Activated CD4-positive, alpha-beta T cell treated with anti-CD3 and anti-CD28 coated beads, Interleukin-2, amount 50 U/mL, for 16 hours (primary cell): ENCODE data around the gene CFAP20DC.
"Not testable (repeated sequence)": the region's sequence is repeated elsewhere in the genome, so short reads cannot be mapped to it uniquely, and the experiment has no call there.

Source experiments
- DNase-seq: peaks from one replicate; pipeline ENCODE4 v3.0.0-alpha.2; 2020

CFAP20DC gene

GRCh38 chr3:59016930-59017616 lies 32.8 kb downstream of the CFAP20DC start:
- DNase-seq = no peak

GRCh38 chr3:59013611-59014010 lies 36.2 kb downstream of the CFAP20DC start:
- no peak for DNase-seq

GRCh38 chr3:59006634-59007517 lies 42.9 kb downstream of the CFAP20DC start:
- no peak for DNase-seq

DNA sequence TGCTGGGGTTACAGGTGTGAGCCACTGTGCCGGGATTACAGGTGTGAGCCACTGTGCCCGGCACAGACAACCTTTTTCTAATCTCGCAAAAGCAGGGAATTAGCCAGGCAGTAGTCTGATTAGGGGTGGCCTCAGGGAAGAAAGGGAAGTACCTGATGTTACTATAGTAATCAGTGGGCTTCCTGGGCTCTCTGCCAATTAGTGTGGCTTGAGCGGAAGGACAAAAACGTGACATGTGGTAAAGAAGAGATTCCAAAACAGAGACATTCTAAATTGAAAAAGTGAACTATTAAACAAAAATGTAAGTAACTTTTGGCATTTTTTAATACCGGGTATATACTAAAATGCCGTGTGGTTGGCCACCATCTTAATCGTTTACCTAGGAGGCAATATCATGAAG lies 48.1 kb downstream of the CFAP20DC start:
- DNase-seq = no peak

GRCh38 chr3:58999774-59000160 lies 50.1 kb downstream of the CFAP20DC start:
- DNase-seq = no peak

DNA sequence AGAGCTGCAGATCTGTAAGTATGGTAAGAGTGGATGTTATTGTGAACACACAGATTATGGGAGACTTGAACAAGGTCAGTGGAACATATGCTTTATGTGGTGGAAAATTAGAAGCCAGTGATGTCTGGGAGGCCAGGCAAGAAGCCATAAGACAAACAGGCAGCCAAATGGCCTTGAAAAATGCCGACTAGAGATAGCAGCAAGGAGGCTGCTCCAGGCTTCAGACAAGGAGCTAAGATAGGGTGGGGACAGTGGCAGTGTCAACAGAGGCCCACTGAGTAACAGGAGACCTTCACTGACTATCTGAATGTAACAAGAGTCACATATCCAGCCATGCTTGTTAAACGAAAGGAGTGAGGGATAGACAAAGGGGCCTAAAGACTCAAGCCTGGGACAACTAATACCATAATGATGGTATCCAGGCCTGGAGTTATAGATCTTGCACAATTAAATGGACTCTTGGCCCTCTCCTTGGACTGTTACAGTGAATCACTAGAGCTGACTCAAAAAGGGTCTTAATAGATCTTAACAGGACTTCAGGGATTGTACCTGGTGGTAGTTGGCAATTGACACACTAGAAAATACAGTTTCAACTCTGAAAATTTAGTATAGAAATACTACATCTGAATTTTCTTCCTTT lies 50.6 kb downstream of the CFAP20DC start:
- DNase-seq = no peak

- peak; percentile 69 for DNase-seq
Observed at GRCh38 chr3:58998476-58999117, 51.2 kb downstream of the CFAP20DC start.

DNA sequence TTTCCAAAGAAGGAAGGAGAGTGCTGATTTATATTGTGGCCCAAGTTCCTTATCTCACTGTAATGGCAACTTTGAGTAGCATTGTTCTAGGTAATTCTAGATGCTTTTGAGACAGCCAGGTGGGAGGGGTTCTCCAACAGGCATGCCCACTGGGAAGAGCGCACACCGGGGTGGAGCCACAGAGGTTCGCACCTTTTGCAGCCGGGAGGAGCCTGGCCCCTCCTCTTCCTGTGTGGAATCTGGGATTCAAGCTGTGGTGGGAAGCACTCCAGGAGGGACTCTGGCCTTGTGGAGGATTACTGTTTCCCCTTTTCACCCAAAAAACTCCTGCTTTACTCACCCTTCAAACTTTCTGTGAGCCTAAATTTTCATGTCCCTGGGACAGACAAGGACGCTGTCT lies 53.1 kb downstream of the CFAP20DC start:
- DNase-seq = no peak

DNA sequence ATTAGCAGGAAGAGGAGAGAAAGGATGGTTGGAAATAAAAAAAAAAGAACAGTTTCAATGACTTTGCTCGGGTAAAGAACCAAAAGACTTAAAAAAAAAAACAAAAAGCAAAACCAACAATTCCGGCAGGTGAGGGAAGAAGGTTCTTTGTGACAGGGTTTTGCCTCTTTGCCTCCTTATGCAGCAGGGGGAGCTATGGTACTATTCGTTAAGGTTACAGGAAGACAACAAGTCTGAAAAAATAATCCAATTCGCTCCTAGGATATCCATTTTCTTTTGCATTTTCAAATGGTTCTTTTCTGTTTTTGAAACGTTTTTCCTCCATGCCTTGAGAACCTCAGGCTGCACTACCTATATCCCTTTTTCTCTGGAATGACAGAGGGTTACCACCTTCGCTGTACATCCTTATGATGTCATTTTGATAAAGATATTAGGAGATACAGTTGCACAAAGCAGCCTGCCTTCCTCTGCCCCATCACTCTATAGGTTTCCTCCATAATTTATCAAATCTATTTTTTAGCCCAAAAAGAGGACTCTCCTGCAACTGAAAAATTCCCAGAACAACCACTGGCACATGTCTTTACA lies 55.0 kb downstream of the CFAP20DC start:
- DNase-seq = peak; percentile 67

- DNase-seq = no peak
Observed at GRCh38 chr3:58993547-58993946, 56.3 kb downstream of the CFAP20DC start.

DNA sequence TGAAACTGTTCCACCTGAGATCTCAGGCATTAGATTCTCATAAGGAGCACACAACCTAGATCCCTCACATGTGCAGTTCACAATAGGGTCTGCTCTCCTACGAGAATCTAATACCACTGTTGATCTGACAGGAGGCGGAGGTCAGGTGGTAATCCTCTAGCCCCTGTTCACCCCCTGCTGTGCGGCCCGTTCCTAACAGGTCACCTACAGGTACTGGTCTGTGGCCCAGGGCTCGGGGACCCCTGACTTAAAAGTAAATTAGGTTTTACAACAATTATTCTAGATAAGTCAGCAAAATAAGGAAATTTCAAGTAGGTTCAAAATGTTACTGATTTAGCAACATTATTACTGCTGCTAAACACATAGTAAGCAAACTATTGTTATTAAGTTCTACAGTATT lies 58.2 kb downstream of the CFAP20DC start:
- no peak for DNase-seq

- DNase-seq = no peak
Observed at GRCh38 chr3:58991026-58991425, 58.8 kb downstream of the CFAP20DC start.

- no peak for DNase-seq
Observed at GRCh38 chr3:58989955-58990354, 59.9 kb downstream of the CFAP20DC start.

GRCh38 chr3:58989163-58989562 lies 60.7 kb downstream of the CFAP20DC start:
- no peak for DNase-seq

DNA sequence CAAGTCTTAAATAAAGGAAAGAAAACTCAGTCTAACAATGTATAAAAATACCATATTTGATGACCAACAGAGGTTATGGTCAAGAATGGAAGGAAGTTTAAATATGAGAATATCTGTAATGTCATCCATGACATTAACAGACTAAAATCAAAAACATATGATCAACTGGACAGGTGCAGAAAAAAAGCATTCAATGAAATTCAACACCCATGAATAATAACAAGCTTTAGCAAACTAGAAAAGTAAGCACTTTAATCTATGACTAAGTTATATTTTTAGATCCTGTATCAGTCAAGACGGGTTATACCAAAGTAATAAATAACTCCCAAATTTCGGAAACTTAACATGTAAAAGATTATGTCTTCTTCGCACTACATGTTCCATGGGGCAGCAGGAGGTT lies 61.8 kb downstream of the CFAP20DC start:
- no peak for DNase-seq

- DNase-seq = no peak
Observed at GRCh38 chr3:58986654-58987053, 63.2 kb downstream of the CFAP20DC start.

GRCh38 chr3:58979840-58980239 lies 70.0 kb downstream of the CFAP20DC start:
- DNase-seq = no peak

DNA sequence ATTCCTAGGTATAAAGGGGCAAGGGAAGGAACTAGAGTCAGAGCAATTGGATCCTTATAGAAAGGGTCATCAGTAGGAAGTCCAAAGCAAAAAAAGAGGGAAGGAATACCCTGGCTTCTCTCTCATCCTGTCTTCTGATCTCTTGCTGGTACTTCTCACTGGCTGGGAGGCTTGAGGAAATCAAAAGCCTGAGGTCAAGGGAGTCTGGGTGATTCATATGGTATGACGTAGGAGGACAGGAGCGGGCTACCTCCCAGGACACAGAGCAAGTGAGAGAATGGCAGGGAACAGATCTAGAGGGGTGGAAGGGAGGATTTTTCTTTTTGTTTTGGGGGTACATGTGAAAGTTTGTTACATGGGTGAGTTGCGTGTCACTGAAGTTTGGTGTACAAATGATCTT lies 76.0 kb downstream of the CFAP20DC start:
- DNase-seq = no peak

DNA sequence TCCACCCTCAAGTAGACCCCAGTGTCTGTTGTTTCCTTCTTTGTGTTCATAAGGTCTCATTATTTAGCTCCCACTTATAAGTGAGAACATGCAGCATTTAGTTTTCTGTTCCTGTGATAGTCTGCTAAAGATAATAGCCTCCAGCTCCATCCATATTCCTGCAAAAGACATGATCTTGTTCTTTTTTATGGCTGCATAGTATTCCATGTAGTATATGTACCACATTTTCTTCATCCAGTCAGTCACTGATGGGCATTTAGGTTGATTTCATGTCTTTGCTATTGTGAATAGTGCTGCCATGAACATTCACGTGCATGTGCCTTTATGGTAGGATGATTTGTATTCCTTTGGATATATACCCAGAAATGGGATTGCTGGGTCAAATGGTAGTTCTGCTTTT lies 82.0 kb downstream of the CFAP20DC start:
- DNase-seq = not testable (repeated sequence)

DNA sequence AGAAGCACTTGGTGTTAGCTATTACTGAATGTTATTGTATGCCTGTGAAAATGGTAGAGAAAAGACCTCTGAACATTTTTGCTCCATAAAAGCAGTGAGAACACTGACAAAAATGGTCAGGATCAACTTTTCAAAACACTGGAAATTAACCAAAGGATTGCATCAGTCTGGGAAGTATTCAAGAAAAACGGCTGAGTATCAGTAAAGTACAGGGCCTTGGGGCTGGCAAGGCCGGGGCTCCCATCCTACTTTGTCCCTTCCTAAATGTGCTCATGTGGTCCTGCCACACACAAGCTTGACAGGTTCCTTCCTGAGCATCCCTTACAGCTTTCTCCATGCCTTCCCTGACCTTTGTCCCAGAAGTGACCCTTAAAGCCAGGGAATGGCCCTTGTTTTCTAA lies 84.0 kb downstream of the CFAP20DC start:
- DNase-seq = no peak

GRCh38 chr3:58963928-58964503 lies 85.8 kb downstream of the CFAP20DC start:
- no peak for DNase-seq

DNA sequence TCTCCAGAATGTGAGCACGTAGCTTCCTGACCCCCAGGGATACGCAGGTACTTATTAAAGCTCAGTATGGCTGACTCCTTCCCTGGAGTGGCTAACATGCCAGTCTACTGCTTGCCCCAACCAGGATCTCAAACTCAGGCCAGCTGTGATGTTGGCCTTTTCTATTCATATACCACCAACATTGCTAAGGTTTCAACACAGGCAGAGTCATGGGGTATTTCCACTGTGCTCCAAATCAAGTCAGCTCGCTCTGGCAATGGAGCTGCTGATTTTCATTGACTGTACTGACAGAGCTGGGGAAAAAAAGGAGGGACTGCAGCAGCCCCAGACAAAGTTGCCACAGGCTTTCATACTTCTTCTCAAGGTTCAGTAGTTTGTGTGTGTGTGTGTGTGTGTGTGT lies 87.0 kb downstream of the CFAP20DC start:
- no peak for DNase-seq
